ENCODE results near the gene DNAJC22. TPM values are rescaled to one million over a fixed set of nuclear protein-coding genes. Genes with fewer than 3 reads are reported as not detected.

DNAJC22 gene
- polyA plus RNA-seq, 1 of the 3 experiments (the other 2 are of a cell fraction), result 4.5 TPM

DNA sequence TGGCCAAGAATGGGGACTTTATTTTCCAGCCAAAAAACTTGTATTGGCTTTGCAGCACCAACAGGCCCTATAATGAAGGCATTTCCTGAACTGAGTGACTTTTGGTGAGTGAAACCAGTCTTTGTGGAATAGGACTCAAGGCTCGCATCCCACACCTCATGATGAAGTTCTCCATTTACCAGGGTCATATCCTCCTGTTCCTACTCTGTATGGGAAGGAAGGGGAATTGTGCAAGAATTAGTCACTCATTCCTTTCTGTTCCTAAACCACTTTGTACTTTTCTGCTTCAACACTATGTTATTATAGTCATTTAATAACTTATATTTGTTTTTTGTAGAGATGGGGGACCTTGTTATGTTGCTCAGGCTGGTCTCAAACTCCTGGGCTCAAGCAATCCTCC, 18.3 kb downstream of the DNAJC22 start:
- POLR2A ChIA-PET, result no interaction called here
- H3K36me3 ChIP-seq (replicated peaks in 1 of 2; ENCODE audit: control insufficient read depth in 1 of 2, insufficient read depth in 2 of 2, low read length in 1 of 2), result no peaks in the 10 kb centered on the region
- TF ChIP-seq JUND (IDR thresholded peaks at IDR 0.05) (peak; percentile 10; the same call in 1 of the 2 replicates), MEF2A (IDR thresholded peaks at IDR 0.05; ENCODE audit: borderline replicate concordance, low read depth) (no peak), TAF1 (IDR thresholded peaks at IDR 0.05; ENCODE audit: borderline replicate concordance, low read depth, low read length) (no peak)
- H4K20me1 ChIP-seq (ENCODE audit: insufficient read depth), result peaks cover 10% of the 10 kb centered on the region
- no peaks in the 10 kb centered on the region for H3K9me2 ChIP-seq
- H3K27me3 ChIP-seq (ENCODE audit: insufficient read depth), result no peaks in the 10 kb centered on the region
- H3K4me1 ChIP-seq (ENCODE audit: control insufficient read depth in 1 of 2, insufficient read depth in 2 of 2, low read depth in 1 of 2, low read length in 1 of 2), result peaks cover 3 to 6% of the 10 kb centered on the region in 2 experiments; a peak in 3 of 4 replicates
- 60% methylated on average over 1 of the region's 1 CpG for WGBS (ENCODE audit: low lambda C conversion rate)
- H3K27ac ChIP-seq (ENCODE audit: low read depth in 2 of 2, low read length in 1 of 2), result peak overlapping the region in 1 of 2 experiments; percentile 90; a peak in 2 of 4 replicates
- no peaks in the 10 kb centered on the region for H3K9me3 ChIP-seq
- DNase-seq, result no peak
- H3K9ac ChIP-seq, result no peak overlapping the region; the same call in 1 of the 2 replicates
- peak overlapping the region; percentile 30; the same call in 1 of the 2 replicates for H2AFZ ChIP-seq (ENCODE audit: low read depth)
- peaks cover 31% of the 10 kb centered on the region for H3K79me2 ChIP-seq (ENCODE audit: insufficient read depth)
- H3F3A ChIP-seq (replicated peaks; ENCODE audit: insufficient read depth), result peaks cover 31% of the 10 kb centered on the region
- H3K4me2 ChIP-seq, result peak overlapping the region; percentile 29
- no peak overlapping the region for H3K4me3 ChIP-seq (ENCODE audit: low read depth in 2 of 2, low read length in 1 of 2)
- CTCF ChIA-PET, result interaction anchor here (1.4 to 16.8 kb wide), 6 partner anchors 7 to 215 kb away, joined by 3 to 617 read pairs (median 18); partner anchors contain the start of gene DNAJC22

DNA sequence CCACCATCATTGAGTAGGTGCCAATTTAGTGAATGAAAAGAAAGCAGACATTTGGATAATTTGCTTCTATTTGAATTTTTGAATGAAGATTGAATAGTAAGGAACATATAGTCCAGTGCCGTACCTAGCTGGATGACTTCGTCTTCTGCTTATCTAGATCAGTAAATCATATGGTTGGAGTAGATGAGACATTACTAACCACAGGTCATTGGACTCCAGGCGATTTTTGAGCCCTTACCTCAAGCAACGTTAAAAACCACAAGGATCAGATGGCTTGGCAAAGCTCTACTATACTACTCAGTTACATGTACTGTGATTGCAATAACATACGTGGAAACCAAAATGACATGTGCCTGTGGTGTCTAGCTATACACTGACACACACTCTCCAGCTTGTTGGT, 18.9 kb downstream of the DNAJC22 start:
- Histone ChIP-seq H3K79me2 (ENCODE audit: insufficient read depth) (peaks cover 37% of the 10 kb centered on the region), H3K36me3 (replicated peaks in 1 of 2; ENCODE audit: control insufficient read depth in 1 of 2, insufficient read depth in 2 of 2, low read length in 1 of 2) (peaks cover 0 to 4% of the 10 kb centered on the region in 2 experiments), H3K9ac (peak overlapping the region; percentile 98; the same call in 1 of the 2 replicates), H4K20me1 (ENCODE audit: insufficient read depth) (peaks cover 16% of the 10 kb centered on the region), H3K9me2 (no peaks in the 10 kb centered on the region), H3F3A (replicated peaks; ENCODE audit: insufficient read depth) (peaks cover 31% of the 10 kb centered on the region), H3K27ac (ENCODE audit: low read depth in 2 of 2, low read length in 1 of 2) (peak overlapping the region in 1 of 2 experiments; percentile 90; a peak in 3 of 4 replicates), H3K9me3 (no peaks in the 10 kb centered on the region), H3K4me3 (ENCODE audit: low read depth in 2 of 2, low read length in 1 of 2) (peak overlapping the region; percentile 79 to 91; a peak in 3 of 4 replicates), H3K27me3 (ENCODE audit: insufficient read depth) (no peaks in the 10 kb centered on the region), H3K4me1 (ENCODE audit: control insufficient read depth in 1 of 2, insufficient read depth in 2 of 2, low read depth in 1 of 2, low read length in 1 of 2) (peaks cover 3 to 6% of the 10 kb centered on the region in 2 experiments; a peak in 3 of 4 replicates), H2AFZ (ENCODE audit: low read depth) (peak overlapping the region; percentile 30; the same call in 1 of the 2 replicates), H3K4me2 (peak overlapping the region; percentile 82)
- 38% methylated on average over 5 of the region's 5 CpGs for WGBS (ENCODE audit: low lambda C conversion rate)
- no peak for DNase-seq
- POLR2A ChIA-PET, result no interaction called here
- CTCF ChIA-PET, result interaction anchor here (1.0 to 16.8 kb wide), 7 partner anchors 8 to 151 kb away, joined by 3 to 617 read pairs (median 20); partner anchors contain the start of gene DNAJC22
- TF ChIP-seq JUND (IDR thresholded peaks at IDR 0.05) (peak; percentile 19; the same call in 1 of the 2 replicates), FOSL2 (IDR thresholded peaks at IDR 0.05; ENCODE audit: borderline replicate concordance, low read depth) (no peak), TEAD4 (IDR thresholded peaks at IDR 0.05; ENCODE audit: borderline replicate concordance, insufficient read depth) (no peak), MEF2A (IDR thresholded peaks at IDR 0.05; ENCODE audit: borderline replicate concordance, low read depth) (no peak), NFIC (IDR thresholded peaks at IDR 0.05; ENCODE audit: borderline replicate concordance) (no peak), NRF1 (IDR thresholded peaks at IDR 0.05; ENCODE audit: low read depth, low read length) (no peak), TCF12 (IDR thresholded peaks at IDR 0.05) (no peak; the same call in 1 of the 2 replicates), SMC3 (IDR thresholded peaks at IDR 0.05; ENCODE audit: low read depth, low read length) (no peak), RXRA (IDR thresholded peaks at IDR 0.05; ENCODE audit: borderline replicate concordance, low read depth) (no peak)
- TF ChIP-seq, protein P1, sequence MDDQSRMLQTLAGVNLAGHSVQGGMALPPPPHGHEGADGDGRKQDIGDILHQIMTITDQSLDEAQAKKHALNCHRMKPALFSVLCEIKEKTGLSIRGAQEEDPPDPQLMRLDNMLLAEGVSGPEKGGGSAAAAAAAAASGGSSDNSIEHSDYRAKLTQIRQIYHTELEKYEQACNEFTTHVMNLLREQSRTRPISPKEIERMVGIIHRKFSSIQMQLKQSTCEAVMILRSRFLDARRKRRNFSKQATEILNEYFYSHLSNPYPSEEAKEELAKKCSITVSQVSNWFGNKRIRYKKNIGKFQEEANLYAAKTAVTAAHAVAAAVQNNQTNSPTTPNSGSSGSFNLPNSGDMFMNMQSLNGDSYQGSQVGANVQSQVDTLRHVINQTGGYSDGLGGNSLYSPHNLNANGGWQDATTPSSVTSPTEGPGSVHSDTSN (IDR thresholded peaks at IDR 0.05), result peak; percentile 60; the same call in 1 of the 2 replicates
- TF ChIP-seq, protein P2, sequence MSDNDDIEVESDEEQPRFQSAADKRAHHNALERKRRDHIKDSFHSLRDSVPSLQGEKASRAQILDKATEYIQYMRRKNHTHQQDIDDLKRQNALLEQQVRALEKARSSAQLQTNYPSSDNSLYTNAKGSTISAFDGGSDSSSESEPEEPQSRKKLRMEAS (IDR thresholded peaks at IDR 0.05; ENCODE audit: low read depth), result no peak
- TF ChIP-seq, protein P3, sequence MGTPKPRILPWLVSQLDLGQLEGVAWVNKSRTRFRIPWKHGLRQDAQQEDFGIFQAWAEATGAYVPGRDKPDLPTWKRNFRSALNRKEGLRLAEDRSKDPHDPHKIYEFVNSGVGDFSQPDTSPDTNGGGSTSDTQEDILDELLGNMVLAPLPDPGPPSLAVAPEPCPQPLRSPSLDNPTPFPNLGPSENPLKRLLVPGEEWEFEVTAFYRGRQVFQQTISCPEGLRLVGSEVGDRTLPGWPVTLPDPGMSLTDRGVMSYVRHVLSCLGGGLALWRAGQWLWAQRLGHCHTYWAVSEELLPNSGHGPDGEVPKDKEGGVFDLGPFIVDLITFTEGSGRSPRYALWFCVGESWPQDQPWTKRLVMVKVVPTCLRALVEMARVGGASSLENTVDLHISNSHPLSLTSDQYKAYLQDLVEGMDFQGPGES (IDR thresholded peaks at IDR 0.05; ENCODE audit: low read depth, low read length), result no peak
- TF ChIP-seq, protein P4, sequence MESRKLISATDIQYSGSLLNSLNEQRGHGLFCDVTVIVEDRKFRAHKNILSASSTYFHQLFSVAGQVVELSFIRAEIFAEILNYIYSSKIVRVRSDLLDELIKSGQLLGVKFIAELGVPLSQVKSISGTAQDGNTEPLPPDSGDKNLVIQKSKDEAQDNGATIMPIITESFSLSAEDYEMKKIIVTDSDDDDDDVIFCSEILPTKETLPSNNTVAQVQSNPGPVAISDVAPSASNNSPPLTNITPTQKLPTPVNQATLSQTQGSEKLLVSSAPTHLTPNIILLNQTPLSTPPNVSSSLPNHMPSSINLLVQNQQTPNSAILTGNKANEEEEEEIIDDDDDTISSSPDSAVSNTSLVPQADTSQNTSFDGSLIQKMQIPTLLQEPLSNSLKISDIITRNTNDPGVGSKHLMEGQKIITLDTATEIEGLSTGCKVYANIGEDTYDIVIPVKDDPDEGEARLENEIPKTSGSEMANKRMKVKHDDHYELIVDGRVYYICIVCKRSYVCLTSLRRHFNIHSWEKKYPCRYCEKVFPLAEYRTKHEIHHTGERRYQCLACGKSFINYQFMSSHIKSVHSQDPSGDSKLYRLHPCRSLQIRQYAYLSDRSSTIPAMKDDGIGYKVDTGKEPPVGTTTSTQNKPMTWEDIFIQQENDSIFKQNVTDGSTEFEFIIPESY (IDR thresholded peaks at IDR 0.05; ENCODE audit: borderline replicate concordance, low read depth), result no peak
- TF ChIP-seq, protein P5, sequence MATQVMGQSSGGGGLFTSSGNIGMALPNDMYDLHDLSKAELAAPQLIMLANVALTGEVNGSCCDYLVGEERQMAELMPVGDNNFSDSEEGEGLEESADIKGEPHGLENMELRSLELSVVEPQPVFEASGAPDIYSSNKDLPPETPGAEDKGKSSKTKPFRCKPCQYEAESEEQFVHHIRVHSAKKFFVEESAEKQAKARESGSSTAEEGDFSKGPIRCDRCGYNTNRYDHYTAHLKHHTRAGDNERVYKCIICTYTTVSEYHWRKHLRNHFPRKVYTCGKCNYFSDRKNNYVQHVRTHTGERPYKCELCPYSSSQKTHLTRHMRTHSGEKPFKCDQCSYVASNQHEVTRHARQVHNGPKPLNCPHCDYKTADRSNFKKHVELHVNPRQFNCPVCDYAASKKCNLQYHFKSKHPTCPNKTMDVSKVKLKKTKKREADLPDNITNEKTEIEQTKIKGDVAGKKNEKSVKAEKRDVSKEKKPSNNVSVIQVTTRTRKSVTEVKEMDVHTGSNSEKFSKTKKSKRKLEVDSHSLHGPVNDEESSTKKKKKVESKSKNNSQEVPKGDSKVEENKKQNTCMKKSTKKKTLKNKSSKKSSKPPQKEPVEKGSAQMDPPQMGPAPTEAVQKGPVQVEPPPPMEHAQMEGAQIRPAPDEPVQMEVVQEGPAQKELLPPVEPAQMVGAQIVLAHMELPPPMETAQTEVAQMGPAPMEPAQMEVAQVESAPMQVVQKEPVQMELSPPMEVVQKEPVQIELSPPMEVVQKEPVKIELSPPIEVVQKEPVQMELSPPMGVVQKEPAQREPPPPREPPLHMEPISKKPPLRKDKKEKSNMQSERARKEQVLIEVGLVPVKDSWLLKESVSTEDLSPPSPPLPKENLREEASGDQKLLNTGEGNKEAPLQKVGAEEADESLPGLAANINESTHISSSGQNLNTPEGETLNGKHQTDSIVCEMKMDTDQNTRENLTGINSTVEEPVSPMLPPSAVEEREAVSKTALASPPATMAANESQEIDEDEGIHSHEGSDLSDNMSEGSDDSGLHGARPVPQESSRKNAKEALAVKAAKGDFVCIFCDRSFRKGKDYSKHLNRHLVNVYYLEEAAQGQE (IDR thresholded peaks at IDR 0.05; ENCODE audit: low read depth, low read length), result no peak
- TF ChIP-seq, protein P6, sequence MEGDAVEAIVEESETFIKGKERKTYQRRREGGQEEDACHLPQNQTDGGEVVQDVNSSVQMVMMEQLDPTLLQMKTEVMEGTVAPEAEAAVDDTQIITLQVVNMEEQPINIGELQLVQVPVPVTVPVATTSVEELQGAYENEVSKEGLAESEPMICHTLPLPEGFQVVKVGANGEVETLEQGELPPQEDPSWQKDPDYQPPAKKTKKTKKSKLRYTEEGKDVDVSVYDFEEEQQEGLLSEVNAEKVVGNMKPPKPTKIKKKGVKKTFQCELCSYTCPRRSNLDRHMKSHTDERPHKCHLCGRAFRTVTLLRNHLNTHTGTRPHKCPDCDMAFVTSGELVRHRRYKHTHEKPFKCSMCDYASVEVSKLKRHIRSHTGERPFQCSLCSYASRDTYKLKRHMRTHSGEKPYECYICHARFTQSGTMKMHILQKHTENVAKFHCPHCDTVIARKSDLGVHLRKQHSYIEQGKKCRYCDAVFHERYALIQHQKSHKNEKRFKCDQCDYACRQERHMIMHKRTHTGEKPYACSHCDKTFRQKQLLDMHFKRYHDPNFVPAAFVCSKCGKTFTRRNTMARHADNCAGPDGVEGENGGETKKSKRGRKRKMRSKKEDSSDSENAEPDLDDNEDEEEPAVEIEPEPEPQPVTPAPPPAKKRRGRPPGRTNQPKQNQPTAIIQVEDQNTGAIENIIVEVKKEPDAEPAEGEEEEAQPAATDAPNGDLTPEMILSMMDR (IDR thresholded peaks at IDR 0.05), result no peak

Data from SK-N-SH (cell line).